ENCODE results near the gene SORBS1.

GRCh38 chr10:95395947-95396449 lies 165.2 kb downstream of the SORBS1 start:
- TF ChIP-seq CTCF (IDR thresholded peaks at IDR 0.05) (no peak), POLR2A (IDR thresholded peaks at IDR 0.05) (no peak), EP300 (IDR thresholded peaks at IDR 0.05; ENCODE audit: low read depth) (no peak), POLR2AphosphoS5 (IDR thresholded peaks at IDR 0.05) (no peak)
